Measurements from ENCODE around the gene SPRY1. TPM values are rescaled to one million over a fixed set of nuclear protein-coding genes. Genes with fewer than 3 reads are reported as not detected.

The SPRY1 gene
- total RNA-seq, 4 donors from 2014 or later: 79.3 to 118 (median 98.4) TPM

DNA sequence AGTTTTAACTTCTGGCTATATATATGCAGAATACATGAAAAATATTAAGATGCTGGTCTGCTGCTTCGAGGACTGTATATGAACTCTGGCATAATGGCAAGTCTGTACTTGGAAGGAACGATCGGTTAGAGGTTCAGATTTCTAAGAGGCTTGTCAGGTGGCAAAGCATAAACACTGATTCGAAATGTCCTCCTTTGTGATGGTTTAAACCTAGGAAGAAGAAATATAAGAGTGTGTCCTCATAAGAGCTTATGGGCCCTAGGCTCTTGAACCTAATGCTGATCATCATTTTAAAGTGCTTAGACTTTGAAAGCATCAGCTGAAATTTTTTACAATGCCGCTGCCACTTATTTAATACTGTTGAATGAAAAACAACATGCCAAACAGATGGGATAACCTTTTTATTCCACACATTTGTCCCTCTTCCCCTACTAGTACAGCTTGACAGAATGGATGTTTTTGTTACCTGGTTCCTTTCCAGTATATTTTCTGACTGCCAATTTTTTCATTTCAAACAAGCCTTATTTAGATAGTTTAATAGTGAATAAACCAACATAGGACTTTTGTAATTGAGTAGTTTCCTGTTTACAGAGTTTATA, 8.8 kb downstream of the SPRY1 start:
- ATAC-seq: no peak
- no peak for TF ChIP-seq POLR2A (IDR thresholded peaks at IDR 0.05)
- TF ChIP-seq POLR2AphosphoS5 (IDR thresholded peaks at IDR 0.05): no peak
- TF ChIP-seq CTCF (IDR thresholded peaks at IDR 0.05): no peak
- TF ChIP-seq EP300 (IDR thresholded peaks at IDR 0.05): no peak
- H3K36me3 ChIP-seq: peaks cover 0 to 20% of the 10 kb centered on the region in 2 donors
- H3K27me3 ChIP-seq: no peaks in the 10 kb centered on the region
- H3K4me1 ChIP-seq: peaks cover 0 to 71% (median 3%) of the 10 kb centered on the region in 3 donors
- no peaks in the 10 kb centered on the region for H3K9me3 ChIP-seq
- peak overlapping the region; percentile 25 to 82 for H3K4me3 ChIP-seq
- H3K27ac ChIP-seq: peak overlapping the region; percentile 40 to 97 (median 54)
- WGBS, 2 donors (ENCODE audit: low coverage in 1 of 2): 28 to 31% methylated on average over 5 of the region's 5 CpGs

GRCh38 chr4:123406872-123407271, 10.3 kb downstream of the SPRY1 start:
- 68 to 80% methylated on average over 4 of the region's 4 CpGs for WGBS, 2 donors (ENCODE audit: low coverage in 1 of 2)
- peaks cover 0 to 60% (median 3%) of the 10 kb centered on the region in 3 donors for H3K4me1 ChIP-seq
- H3K9me3 ChIP-seq: no peaks in the 10 kb centered on the region
- H3K27me3 ChIP-seq: no peaks in the 10 kb centered on the region
- peak overlapping the region in 2 of 4 donors; percentile 17 to 47 for H3K27ac ChIP-seq
- no peak overlapping the region for H3K4me3 ChIP-seq
- no peak for TF ChIP-seq POLR2AphosphoS5 (IDR thresholded peaks at IDR 0.05)
- no peak for TF ChIP-seq POLR2A (IDR thresholded peaks at IDR 0.05)
- TF ChIP-seq CTCF (IDR thresholded peaks at IDR 0.05): no peak
- TF ChIP-seq EP300 (IDR thresholded peaks at IDR 0.05): no peak
- no peak for ATAC-seq
- H3K36me3 ChIP-seq: peaks cover 0 to 16% of the 10 kb centered on the region in 2 donors

GRCh38 chr4:123408471-123409084, 12.0 kb downstream of the SPRY1 start:
- Histone ChIP-seq H3K4me3 (no peak overlapping the region), H3K4me1 (peaks cover 0 to 48% (median 3%) of the 10 kb centered on the region in 3 donors), H3K27me3 (no peaks in the 10 kb centered on the region), H3K36me3 (no peaks in the 10 kb centered on the region), H3K27ac (peak overlapping the region in 2 of 4 donors; percentile 20 to 36), H3K9me3 (no peaks in the 10 kb centered on the region)
- no peak for ATAC-seq
- WGBS, 2 donors (ENCODE audit: low coverage in 1 of 2): 77 to 81% methylated on average over 2 to 5 of the region's 5 CpGs
- TF ChIP-seq EP300 (IDR thresholded peaks at IDR 0.05) (no peak), CTCF (IDR thresholded peaks at IDR 0.05) (no peak), POLR2A (IDR thresholded peaks at IDR 0.05) (no peak), POLR2AphosphoS5 (IDR thresholded peaks at IDR 0.05) (no peak)

DNA sequence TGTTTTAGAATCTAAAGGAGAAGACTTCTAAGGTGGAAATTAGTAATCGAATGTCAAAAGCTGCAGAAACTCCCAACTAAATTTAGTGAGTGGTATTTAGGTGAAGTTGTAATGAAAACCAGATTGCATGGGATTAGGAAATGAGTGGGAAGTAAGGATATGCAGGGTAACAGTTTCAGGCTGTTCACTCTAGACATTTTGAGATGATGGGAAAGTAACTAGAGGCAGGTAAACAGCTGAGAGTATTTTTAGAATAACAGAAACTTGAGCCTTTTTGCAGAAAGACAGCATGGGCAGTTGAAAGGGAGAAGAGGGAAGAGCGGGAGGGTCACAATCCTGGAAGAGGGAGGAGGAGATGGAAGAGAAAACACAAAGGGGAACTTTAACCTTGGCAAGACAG, 12.7 kb downstream of the SPRY1 start:
- H3K9me3 ChIP-seq: no peaks in the 10 kb centered on the region
- no peak for ATAC-seq
- H3K4me3 ChIP-seq: no peak overlapping the region
- peaks cover 0 to 40% (median 0%) of the 10 kb centered on the region in 3 donors for H3K4me1 ChIP-seq
- no peaks in the 10 kb centered on the region for H3K36me3 ChIP-seq
- TF ChIP-seq POLR2AphosphoS5 (IDR thresholded peaks at IDR 0.05): no peak
- TF ChIP-seq EP300 (IDR thresholded peaks at IDR 0.05): no peak
- TF ChIP-seq CTCF (IDR thresholded peaks at IDR 0.05): no peak
- no peak for TF ChIP-seq POLR2A (IDR thresholded peaks at IDR 0.05)
- peak overlapping the region in 2 of 4 donors; percentile 20 to 36 for H3K27ac ChIP-seq
- no peaks in the 10 kb centered on the region for H3K27me3 ChIP-seq
- 69 to 85% methylated on average over 2 of the region's 2 CpGs for WGBS, 2 donors (ENCODE audit: low coverage in 1 of 2)

GRCh38 chr4:123411514-123411913, 14.9 kb downstream of the SPRY1 start:
- Histone ChIP-seq H3K36me3 (no peaks in the 10 kb centered on the region), H3K27ac (peak overlapping the region in 2 of 4 donors; percentile 25 to 45), H3K27me3 (no peaks in the 10 kb centered on the region), H3K4me3 (no peak overlapping the region), H3K9me3 (no peaks in the 10 kb centered on the region), H3K4me1 (peaks cover 0 to 21% (median 0%) of the 10 kb centered on the region in 3 donors)
- TF ChIP-seq CTCF (IDR thresholded peaks at IDR 0.05) (no peak), EP300 (IDR thresholded peaks at IDR 0.05) (no peak), POLR2AphosphoS5 (IDR thresholded peaks at IDR 0.05) (no peak), POLR2A (IDR thresholded peaks at IDR 0.05) (no peak)
- WGBS, 2 donors (ENCODE audit: low coverage in 1 of 2): 86% methylated on average over 4 of the region's 5 CpGs; no CpG with 5 or more reads in 1 of the 2 donors
- ATAC-seq: no peak
